Effector CD8-positive, alpha-beta T cell (primary cell): Measurements from ENCODE around the gene FICD.
"Not testable (repeated sequence)": the region's sequence is repeated elsewhere in the genome, so short reads cannot be mapped to it uniquely, and the experiment has no call there.

Experiments
- DNase-seq: peaks from one replicate; lab custom pipeline; 2025; lab: John Stamatoyannopoulos, UW

The FICD gene

GRCh38 chr12:108538146-108538545 is 23.1 kb downstream of the FICD start:
- DNase-seq = no peak

- DNase-seq = no peak
These were observed 23.6 kb downstream of the FICD start for GRCh38 chr12:108538616-108539195.

- no peak for DNase-seq
These were observed 27.2 kb downstream of the FICD start for GRCh38 chr12:108542320-108542719.

GRCh38 chr12:108543652-108544051 is 28.6 kb downstream of the FICD start:
- DNase-seq = no peak

- DNase-seq = no peak
These were observed 32.6 kb downstream of the FICD start for GRCh38 chr12:108547686-108548085.

GRCh38 chr12:108548954-108549521 is 34.0 kb downstream of the FICD start:
- DNase-seq = no peak

GRCh38 chr12:108551535-108551934 is 36.5 kb downstream of the FICD start:
- no peak for DNase-seq

- no peak for DNase-seq
These were observed 38.7 kb downstream of the FICD start for GRCh38 chr12:108553799-108554198.

GRCh38 chr12:108555383-108555782 is 40.3 kb downstream of the FICD start:
- not testable (repeated sequence) for DNase-seq

- no peak for DNase-seq
These were observed 44.1 kb downstream of the FICD start for GRCh38 chr12:108559007-108559655.

GRCh38 chr12:108559748-108560147 is 44.7 kb downstream of the FICD start:
- DNase-seq = no peak

- DNase-seq = no peak
These were observed 45.2 kb downstream of the FICD start for GRCh38 chr12:108560321-108560721.

GRCh38 chr12:108560752-108561719 is 46.0 kb downstream of the FICD start, which contains the start of gene SART3:
Gene SART3 (minus strand): TSS chr12:108561173. CDS start chr12:108561154, 19 bp downstream.
- peak; percentile 67 for DNase-seq

- DNase-seq = no peak
These were observed 46.8 kb downstream of the FICD start for GRCh38 chr12:108561852-108562347.

- peak; percentile 99 for DNase-seq
These were observed 47.5 kb downstream of the FICD start, which contains the start of gene ISCU for GRCh38 chr12:108562348-108563135. Gene ISCU (plus strand): TSS chr12:108562596. CDS start chr12:108562623, 27 bp downstream.

- DNase-seq = peak; percentile 81
These were observed 48.2 kb downstream of the FICD start for GRCh38 chr12:108563136-108563803.

- DNase-seq = no peak
These were observed 48.7 kb downstream of the FICD start for GRCh38 chr12:108563804-108564151.

- DNase-seq = no peak
These were observed 49.6 kb downstream of the FICD start for GRCh38 chr12:108564724-108565123.

GRCh38 chr12:108565146-108565545 is 50.1 kb downstream of the FICD start:
- no peak for DNase-seq

- DNase-seq = peak; percentile 18
These were observed 50.9 kb downstream of the FICD start for GRCh38 chr12:108565976-108566375.

- DNase-seq = no peak
These were observed 51.4 kb downstream of the FICD start for GRCh38 chr12:108566452-108566851.
